ENCODE results near the gene ZNF84.
A peak's percentile ranks its signal among the peaks of the same experiment; 100 is the strongest.

Gene ZNF84

GRCh38 chr12:133063556-133063955 is 26.2 kb downstream of the ZNF84 start:
- no peaks in the 10 kb centered on the region for H3K27me3 ChIP-seq (replicated peaks; ENCODE audit: control insufficient read depth, insufficient read depth, low read length)
- H3K36me3 ChIP-seq (ENCODE audit: control insufficient read depth, insufficient read depth, low read length, severe bottlenecking) = peaks cover 56% of the 10 kb centered on the region
- peaks cover 99% of the 10 kb centered on the region for H3K9me3 ChIP-seq (ENCODE audit: control insufficient read depth, low read length)
- H3K4me3 ChIP-seq (ENCODE audit: low read length) = peak overlapping the region; percentile 76
- H3K4me1 ChIP-seq (ENCODE audit: control insufficient read depth, insufficient read depth, low read length) = no peaks in the 10 kb centered on the region
- DNase-seq (ENCODE audit: low read depth) = no peak
- no peak overlapping the region for H3K9ac ChIP-seq (ENCODE audit: low read length)

DNA sequence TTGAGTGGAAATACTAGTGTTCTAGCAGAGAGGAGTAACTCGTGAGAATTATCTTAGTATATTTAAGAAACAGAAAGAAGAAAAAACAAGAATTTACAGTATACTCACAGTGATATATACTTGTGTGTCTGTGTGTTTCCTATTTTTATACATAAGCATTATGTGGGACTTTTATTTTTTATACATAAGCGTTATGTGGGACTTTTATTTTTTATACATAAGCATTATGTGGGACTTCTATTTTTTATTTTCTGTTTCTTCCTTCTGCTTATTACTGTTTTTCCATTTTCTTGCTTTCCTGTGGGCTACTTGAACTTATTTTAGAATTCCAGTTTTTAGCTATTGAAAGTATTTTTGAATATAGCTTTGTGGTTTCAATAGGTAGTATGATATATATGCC is 36.5 kb downstream of the ZNF84 start:
- Histone ChIP-seq H3K27me3 (replicated peaks; ENCODE audit: control insufficient read depth, insufficient read depth, low read length) (no peaks in the 10 kb centered on the region), H3K4me3 (ENCODE audit: low read length) (peak overlapping the region; percentile 8), H3K9ac (ENCODE audit: low read length) (no peak overlapping the region), H3K36me3 (ENCODE audit: control insufficient read depth, insufficient read depth, low read length, severe bottlenecking) (no peaks in the 10 kb centered on the region), H3K4me1 (ENCODE audit: control insufficient read depth, insufficient read depth, low read length) (no peaks in the 10 kb centered on the region), H3K9me3 (ENCODE audit: control insufficient read depth, low read length) (peaks cover 84% of the 10 kb centered on the region)
- no peak for DNase-seq (ENCODE audit: low read depth)

DNA sequence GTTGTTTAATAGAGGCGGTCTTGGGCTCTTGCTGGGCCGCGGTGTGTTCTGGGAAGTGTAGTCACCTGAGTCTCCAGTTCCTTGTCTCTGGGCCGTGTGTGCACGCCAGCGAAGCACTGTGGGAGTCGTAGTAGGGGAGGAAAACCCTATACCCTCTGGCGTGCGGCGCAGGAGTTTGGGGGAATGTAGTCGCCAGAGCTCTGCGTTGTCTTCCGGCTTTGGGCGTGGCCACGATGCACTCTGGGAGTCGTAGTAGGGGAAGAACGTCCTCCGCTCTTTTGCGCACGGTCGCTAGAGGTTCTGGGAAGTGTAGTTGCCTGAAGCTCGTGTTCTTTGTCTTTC is 42.7 kb downstream of the ZNF84 start:
- peak; percentile 98 for DNase-seq (ENCODE audit: low read depth)
- Histone ChIP-seq H3K4me3 (ENCODE audit: low read length) (peak overlapping the region; percentile 87), H3K4me1 (ENCODE audit: control insufficient read depth, insufficient read depth, low read length) (peaks cover 5% of the 10 kb centered on the region), H3K27me3 (replicated peaks; ENCODE audit: control insufficient read depth, insufficient read depth, low read length) (no peaks in the 10 kb centered on the region), H3K9ac (ENCODE audit: low read length) (peak overlapping the region; percentile 98), H3K36me3 (ENCODE audit: control insufficient read depth, insufficient read depth, low read length, severe bottlenecking) (peaks cover 30% of the 10 kb centered on the region), H3K9me3 (ENCODE audit: control insufficient read depth, low read length) (peaks cover 73% of the 10 kb centered on the region)

- Histone ChIP-seq H3K9ac (ENCODE audit: low read length) (peak within 1 kb of the TSS; percentile 98), H3K9me3 (ENCODE audit: control insufficient read depth, low read length) (peaks cover 74% of the 10 kb centered on the region), H3K4me3 (ENCODE audit: low read length) (peak within 1 kb of the TSS; percentile 87)
Measured at GRCh38 chr12:133080368-133081158, 43.3 kb downstream of the ZNF84 start, which contains the start of gene ZNF140. Gene ZNF140, plus strand, starts transcription at chr12:133080923. Its CDS starts 398 bp downstream, at chr12:133081321.

DNA sequence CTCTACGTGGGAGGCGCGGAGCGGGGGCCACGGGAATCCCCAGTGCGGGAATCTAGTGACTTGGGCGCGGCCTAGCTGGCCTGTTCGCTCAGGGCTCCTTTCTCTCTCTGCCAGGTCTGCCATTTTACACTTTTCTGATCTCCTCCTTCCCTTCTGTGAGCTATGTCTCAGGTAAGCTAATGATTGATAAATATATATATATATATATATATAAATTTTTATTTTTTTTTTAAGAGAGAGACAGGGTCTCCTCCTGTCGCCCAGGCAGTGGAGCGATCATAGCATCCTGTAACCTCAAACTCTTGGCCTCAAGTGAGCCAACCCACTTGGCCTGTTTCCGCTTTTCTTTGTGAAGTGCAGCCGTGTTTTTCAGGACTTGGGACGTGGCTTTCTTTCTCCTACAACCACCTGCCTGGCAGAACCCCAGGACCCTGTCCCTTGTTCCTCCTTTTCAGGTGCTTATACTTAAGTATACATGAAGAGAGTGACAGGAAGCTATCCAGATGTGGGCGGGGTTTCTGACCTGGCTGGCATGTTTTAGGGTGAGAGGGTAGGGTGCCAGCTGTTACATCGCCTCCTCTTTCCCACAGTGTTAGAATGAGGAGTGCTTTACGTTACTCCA is 44.0 kb downstream of the ZNF84 start:
- DNase-seq (ENCODE audit: low read depth) = no peak
- peaks cover 74% of the 10 kb centered on the region for H3K9me3 ChIP-seq (ENCODE audit: control insufficient read depth, low read length)

More at GRCh38 chr12:133080368-133081158, 43.3 kb downstream of the ZNF84 start, which contains the start of gene ZNF140:
- H3K4me1 ChIP-seq (ENCODE audit: control insufficient read depth, insufficient read depth, low read length) = peaks cover 5% of the 10 kb centered on the region
- H3K27me3 ChIP-seq (replicated peaks; ENCODE audit: control insufficient read depth, insufficient read depth, low read length) = no peaks in the 10 kb centered on the region
- peak; percentile 98 for DNase-seq (ENCODE audit: low read depth)
- peaks cover 36% of the 10 kb centered on the region for H3K36me3 ChIP-seq (ENCODE audit: control insufficient read depth, insufficient read depth, low read length, severe bottlenecking)

DNA sequence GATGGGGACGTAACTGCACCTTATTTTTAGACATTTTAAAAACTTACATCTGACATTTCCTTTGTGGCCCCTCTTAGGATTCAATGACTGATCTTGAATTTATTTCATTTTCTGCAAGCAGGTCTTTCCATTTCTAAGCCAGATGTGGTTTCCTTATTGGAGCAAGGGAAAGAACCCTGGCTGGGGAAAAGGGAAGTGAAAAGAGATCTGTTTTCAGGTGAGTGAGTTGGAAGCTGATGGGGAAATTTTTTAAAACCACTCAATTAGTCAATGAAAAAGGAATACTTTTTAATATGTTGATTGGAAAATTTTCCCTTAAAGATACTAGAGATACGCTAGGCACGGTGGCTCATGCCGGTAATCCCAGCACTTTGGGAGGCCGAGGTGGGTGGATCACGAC is 46.0 kb downstream of the ZNF84 start:
- no peaks in the 10 kb centered on the region for H3K27me3 ChIP-seq (replicated peaks; ENCODE audit: control insufficient read depth, insufficient read depth, low read length)
- DNase-seq (ENCODE audit: low read depth) = no peak
- peaks cover 64% of the 10 kb centered on the region for H3K36me3 ChIP-seq (ENCODE audit: control insufficient read depth, insufficient read depth, low read length, severe bottlenecking)
- H3K9ac ChIP-seq (ENCODE audit: low read length) = no peak overlapping the region
- peaks cover 5% of the 10 kb centered on the region for H3K4me1 ChIP-seq (ENCODE audit: control insufficient read depth, insufficient read depth, low read length)
- H3K4me3 ChIP-seq (ENCODE audit: low read length) = peak overlapping the region; percentile 87
- peaks cover 76% of the 10 kb centered on the region for H3K9me3 ChIP-seq (ENCODE audit: control insufficient read depth, low read length)

More for the DNA sequence above, 44.0 kb downstream of the ZNF84 start:
- H3K27me3 ChIP-seq (replicated peaks; ENCODE audit: control insufficient read depth, insufficient read depth, low read length) = no peaks in the 10 kb centered on the region
- H3K36me3 ChIP-seq (ENCODE audit: control insufficient read depth, insufficient read depth, low read length, severe bottlenecking) = peaks cover 43% of the 10 kb centered on the region
- peak overlapping the region; percentile 87 for H3K4me3 ChIP-seq (ENCODE audit: low read length)
- peaks cover 5% of the 10 kb centered on the region for H3K4me1 ChIP-seq (ENCODE audit: control insufficient read depth, insufficient read depth, low read length)
- H3K9ac ChIP-seq (ENCODE audit: low read length) = peak overlapping the region; percentile 98

DNA sequence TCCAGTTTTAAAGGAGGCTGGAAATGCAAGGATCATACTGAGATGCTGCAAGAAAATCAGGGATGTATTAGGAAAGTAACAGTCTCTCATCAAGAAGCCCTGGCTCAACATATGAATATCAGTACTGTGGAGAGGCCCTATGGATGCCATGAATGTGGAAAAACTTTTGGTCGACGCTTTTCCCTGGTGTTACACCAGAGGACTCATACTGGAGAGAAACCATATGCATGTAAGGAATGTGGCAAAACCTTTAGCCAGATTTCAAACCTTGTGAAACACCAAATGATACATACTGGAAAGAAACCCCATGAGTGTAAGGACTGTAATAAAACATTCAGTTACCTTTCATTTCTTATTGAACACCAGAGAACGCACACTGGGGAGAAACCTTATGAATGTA is 68.3 kb downstream of the ZNF84 start:
- Histone ChIP-seq H3K36me3 (ENCODE audit: control insufficient read depth, insufficient read depth, low read length, severe bottlenecking) (peaks cover 92% of the 10 kb centered on the region), H3K4me1 (ENCODE audit: control insufficient read depth, insufficient read depth, low read length) (no peaks in the 10 kb centered on the region), H3K4me3 (ENCODE audit: low read length) (peak overlapping the region; percentile 75), H3K27me3 (replicated peaks; ENCODE audit: control insufficient read depth, insufficient read depth, low read length) (no peaks in the 10 kb centered on the region), H3K9ac (ENCODE audit: low read length) (no peak overlapping the region), H3K9me3 (ENCODE audit: control insufficient read depth, low read length) (peaks cover 100% of the 10 kb centered on the region)
- no peak for DNase-seq (ENCODE audit: low read depth)

DNA sequence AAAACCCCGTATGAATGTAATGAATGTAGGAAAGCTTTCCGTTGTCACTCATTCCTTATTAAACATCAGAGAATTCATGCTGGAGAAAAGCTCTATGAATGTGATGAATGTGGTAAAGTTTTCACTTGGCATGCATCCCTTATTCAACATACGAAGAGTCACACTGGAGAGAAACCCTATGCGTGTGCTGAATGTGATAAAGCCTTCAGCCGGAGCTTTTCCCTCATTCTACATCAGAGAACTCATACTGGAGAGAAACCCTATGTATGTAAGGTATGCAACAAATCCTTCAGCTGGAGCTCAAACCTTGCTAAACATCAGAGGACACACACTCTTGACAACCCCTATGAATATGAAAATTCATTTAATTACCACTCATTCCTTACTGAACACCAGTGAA is 68.9 kb downstream of the ZNF84 start:
- H3K4me3 ChIP-seq (ENCODE audit: low read length) = peak overlapping the region; percentile 75

GRCh38 chr12:133107121-133107520 is 69.8 kb downstream of the ZNF84 start:
- Histone ChIP-seq H3K4me1 (ENCODE audit: control insufficient read depth, insufficient read depth, low read length) (no peaks in the 10 kb centered on the region), H3K27me3 (replicated peaks; ENCODE audit: control insufficient read depth, insufficient read depth, low read length) (no peaks in the 10 kb centered on the region), H3K36me3 (ENCODE audit: control insufficient read depth, insufficient read depth, low read length, severe bottlenecking) (peaks cover 79% of the 10 kb centered on the region), H3K9me3 (ENCODE audit: control insufficient read depth, low read length) (peaks cover 100% of the 10 kb centered on the region), H3K4me3 (ENCODE audit: low read length) (peak overlapping the region; percentile 75), H3K9ac (ENCODE audit: low read length) (no peak overlapping the region)
- no peak for DNase-seq (ENCODE audit: low read depth)

More for the DNA sequence above, 68.9 kb downstream of the ZNF84 start:
- Histone ChIP-seq H3K9me3 (ENCODE audit: control insufficient read depth, low read length) (peaks cover 100% of the 10 kb centered on the region), H3K4me1 (ENCODE audit: control insufficient read depth, insufficient read depth, low read length) (no peaks in the 10 kb centered on the region), H3K36me3 (ENCODE audit: control insufficient read depth, insufficient read depth, low read length, severe bottlenecking) (peaks cover 88% of the 10 kb centered on the region), H3K9ac (ENCODE audit: low read length) (no peak overlapping the region), H3K27me3 (replicated peaks; ENCODE audit: control insufficient read depth, insufficient read depth, low read length) (no peaks in the 10 kb centered on the region)
- DNase-seq (ENCODE audit: low read depth) = peak; percentile 5

- Histone ChIP-seq H3K4me3 (ENCODE audit: low read length) (peak overlapping the region; percentile 75), H3K4me1 (ENCODE audit: control insufficient read depth, insufficient read depth, low read length) (no peaks in the 10 kb centered on the region), H3K27me3 (replicated peaks; ENCODE audit: control insufficient read depth, insufficient read depth, low read length) (no peaks in the 10 kb centered on the region), H3K9ac (ENCODE audit: low read length) (no peak overlapping the region), H3K9me3 (ENCODE audit: control insufficient read depth, low read length) (peaks cover 97% of the 10 kb centered on the region), H3K36me3 (ENCODE audit: control insufficient read depth, insufficient read depth, low read length, severe bottlenecking) (peaks cover 69% of the 10 kb centered on the region)
- no peak for DNase-seq (ENCODE audit: low read depth)
Measured at GRCh38 chr12:133108150-133108549, 70.8 kb downstream of the ZNF84 start.
